PC-3 (cell line): ENCODE measurements around the gene EPB41L1. TPM values are rescaled to one million over a fixed set of nuclear protein-coding genes. Genes with fewer than 3 reads are reported as not detected.

Experiments
- ATAC-seq: fragments of 200-7000 bp; cut with Tn5 transposase; 2 replicates; pipeline ENCODE4 v1.9.1; 2020; ENCODE audit warnings: mild to moderate bottlenecking, moderate library complexity
- BruUV-seq: library from RNA; stranded (reverse); fragments of 400-500 nt; replicated peaks from 2 replicates; lab custom pipeline; 2021; lab: Mats Ljungman, UMichigan
- CTCF ChIA-PET: fragments of 300-600 bp; sonication (Branson Sonifier 250); formaldehyde crosslinking; loops from one replicate; lab custom pipeline; 2022; ENCODE audit warnings: antibody characterized with exemption; lab: Charles Lee
- POLR2A ChIA-PET: fragments of 300-600 bp; sonication (Branson Sonifier 250); formaldehyde crosslinking; loops from one replicate; lab custom pipeline; 2022; ENCODE audit warnings: antibody characterized with exemption; ENCODE audit not compliant: unreplicated experiment; lab: Charles Lee
- DNase-seq: peaks from one replicate; pipeline ENCODE4 v3.0.0-alpha.2; 2015
- H2AFZ ChIP-seq: fragments of 300-600 bp; sonication (generic); 2 replicates; pipeline ENCODE4 v1.6.0; 2016; ENCODE audit warnings: antibody characterized with exemption, low read length
- H3F3A ChIP-seq: fragments of 300-600 bp; sonication (generic); one replicate; pipeline ENCODE4 v1.6.0; 2017; ENCODE audit warnings: antibody characterized with exemption, low read length, control low read depth, mild to moderate bottlenecking; ENCODE audit not compliant: unreplicated experiment
- H3K27ac ChIP-seq: fragments of 300-600 bp; sonication (generic); 2 replicates; pipeline ENCODE4 v1.5.1; 2016; ENCODE audit warnings: mild to moderate bottlenecking, low read length
- H3K27me3 ChIP-seq: fragments of 300-600 bp; sonication (generic); 2 replicates; pipeline ENCODE4 v1.6.1; 2016; ENCODE audit warnings: low read length, mixed read lengths
- H3K36me3 ChIP-seq: fragments of 300-600 bp; sonication (generic); 2 replicates; pipeline ENCODE4 v1.6.1; 2016; ENCODE audit warnings: low read depth, mixed run types, low read length, mixed read lengths
- H3K4me1 ChIP-seq: fragments of 300-600 bp; sonication (generic); 2 replicates; pipeline ENCODE4 v1.5.1; 2016; ENCODE audit warnings: low read length; ENCODE audit not compliant: insufficient read depth
- H3K4me2 ChIP-seq: fragments of 300-600 bp; sonication (generic); 2 replicates; pipeline ENCODE4 v1.6.0; 2016; ENCODE audit warnings: low read length
- H3K4me3 ChIP-seq: fragments of 300-600 bp; sonication (generic); 2 replicates; pipeline ENCODE4 v1.5.1; 2016; ENCODE audit warnings: mild to moderate bottlenecking, low read length, mixed read lengths
- H3K79me2 ChIP-seq: fragments of 300-600 bp; sonication (generic); 2 replicates; pipeline ENCODE4 v1.6.1; 2017; ENCODE audit warnings: low read length, mixed read lengths
- H3K9ac ChIP-seq: fragments of 300-600 bp; sonication (generic); 2 replicates; pipeline ENCODE4 v1.6.0; 2016; ENCODE audit warnings: mild to moderate bottlenecking, low read length
- H3K9me2 ChIP-seq: fragments of 300-600 bp; sonication (generic); replicated peaks from 2 replicates; pipeline ENCODE4 v1.6.1; 2016; ENCODE audit warnings: mixed run types, low read length, mixed read lengths
- H3K9me3 ChIP-seq: fragments of 300-600 bp; sonication (generic); 2 replicates; pipeline ENCODE4 v1.6.1; 2016; ENCODE audit warnings: low read length, mixed read lengths
- H4K20me1 ChIP-seq: fragments of 300-600 bp; sonication (generic); 2 replicates; pipeline ENCODE4 v1.6.1; 2016; ENCODE audit warnings: low read length, mixed read lengths
- EZH2 ChIP-seq: fragments of 300-600 bp; sonication (generic); IDR thresholded peaks from one replicate; pipeline ENCODE4 v1.6.1; 2017; ENCODE audit warnings: antibody characterized with exemption, mild to moderate bottlenecking, low read length; ENCODE audit not compliant: unreplicated experiment
- EZH2phosphoT487 ChIP-seq: fragments of 300-600 bp; sonication (generic); IDR thresholded peaks from 2 replicates; pipeline ENCODE4 v1.6.1; 2018; ENCODE audit warnings: mild to moderate bottlenecking, antibody characterized with exemption, low read length, borderline replicate concordance
- intact Hi-C: fragments of 100-400 bp; cut with micrococcal nuclease; formaldehyde crosslinking; loops from 2 replicates; pipeline ENCODE4 v1.9.0; 2023
- total RNA-seq: library from RNA; depleted of rRNA; stranded (reverse); fragments of >200 nt; gene quantifications from 2 replicates; pipeline ENCODE4 v1.2.3, GENCODE V29; 2014
- TF ChIP-seq, protein P1 (sequence below): fragments of 300-600 bp; sonication (generic); conservative IDR thresholded peaks from 2 replicates; pipeline ENCODE4 v1.5.1; 2017; ENCODE audit warnings: antibody characterized with exemption, low read depth, mild to moderate bottlenecking, low read length

Gene EPB41L1
- total RNA-seq, 1 experiment from 2014 or later, result 48.2 TPM

DNA sequence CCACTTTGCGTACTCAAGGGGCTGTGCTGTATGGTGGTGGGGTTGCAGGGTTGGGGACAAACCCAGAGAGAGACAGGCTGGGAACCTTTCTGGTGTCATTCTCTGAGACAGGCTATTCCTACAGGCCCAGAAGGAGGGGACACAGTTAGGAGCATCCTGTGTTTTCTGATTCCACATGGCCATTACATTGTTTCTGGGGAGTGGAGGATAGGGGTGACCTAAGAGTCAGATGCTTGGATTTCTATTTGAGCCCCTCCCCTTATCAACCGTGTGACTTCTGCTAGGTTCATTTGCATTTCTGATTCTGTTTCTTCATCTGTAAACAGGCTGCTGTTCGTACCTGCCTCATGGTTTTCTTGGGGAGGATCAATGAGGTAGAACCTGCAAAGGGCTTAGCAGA lies 29.4 kb upstream of the EPB41L1 start:
- Histone ChIP-seq H3K4me1 (peaks cover 31% of the 10 kb centered on the region), H3K4me3 (no peak overlapping the region), H3K27ac (no peak overlapping the region), H3K9ac (no peak overlapping the region), H4K20me1 (no peaks in the 10 kb centered on the region), H3K9me3 (no peaks in the 10 kb centered on the region), H2AFZ (no peak overlapping the region), H3K27me3 (no peaks in the 10 kb centered on the region), H3K79me2 (no peaks in the 10 kb centered on the region), H3K4me2 (no peak overlapping the region), H3F3A (no peaks in the 10 kb centered on the region), H3K36me3 (no peaks in the 10 kb centered on the region), H3K9me2 (no peaks in the 10 kb centered on the region)
- CTCF ChIA-PET, result no interaction called here
- BruUV-seq, result no TSS peak
- DNase-seq, result no peak
- no peak for TF ChIP-seq EZH2
- no peak for TF ChIP-seq EZH2phosphoT487
- TF ChIP-seq, protein P1, sequence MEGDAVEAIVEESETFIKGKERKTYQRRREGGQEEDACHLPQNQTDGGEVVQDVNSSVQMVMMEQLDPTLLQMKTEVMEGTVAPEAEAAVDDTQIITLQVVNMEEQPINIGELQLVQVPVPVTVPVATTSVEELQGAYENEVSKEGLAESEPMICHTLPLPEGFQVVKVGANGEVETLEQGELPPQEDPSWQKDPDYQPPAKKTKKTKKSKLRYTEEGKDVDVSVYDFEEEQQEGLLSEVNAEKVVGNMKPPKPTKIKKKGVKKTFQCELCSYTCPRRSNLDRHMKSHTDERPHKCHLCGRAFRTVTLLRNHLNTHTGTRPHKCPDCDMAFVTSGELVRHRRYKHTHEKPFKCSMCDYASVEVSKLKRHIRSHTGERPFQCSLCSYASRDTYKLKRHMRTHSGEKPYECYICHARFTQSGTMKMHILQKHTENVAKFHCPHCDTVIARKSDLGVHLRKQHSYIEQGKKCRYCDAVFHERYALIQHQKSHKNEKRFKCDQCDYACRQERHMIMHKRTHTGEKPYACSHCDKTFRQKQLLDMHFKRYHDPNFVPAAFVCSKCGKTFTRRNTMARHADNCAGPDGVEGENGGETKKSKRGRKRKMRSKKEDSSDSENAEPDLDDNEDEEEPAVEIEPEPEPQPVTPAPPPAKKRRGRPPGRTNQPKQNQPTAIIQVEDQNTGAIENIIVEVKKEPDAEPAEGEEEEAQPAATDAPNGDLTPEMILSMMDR, result no peak
- POLR2A ChIA-PET, result no interaction called here
- intact Hi-C loops, result no loop called here
- no peak for ATAC-seq

DNA sequence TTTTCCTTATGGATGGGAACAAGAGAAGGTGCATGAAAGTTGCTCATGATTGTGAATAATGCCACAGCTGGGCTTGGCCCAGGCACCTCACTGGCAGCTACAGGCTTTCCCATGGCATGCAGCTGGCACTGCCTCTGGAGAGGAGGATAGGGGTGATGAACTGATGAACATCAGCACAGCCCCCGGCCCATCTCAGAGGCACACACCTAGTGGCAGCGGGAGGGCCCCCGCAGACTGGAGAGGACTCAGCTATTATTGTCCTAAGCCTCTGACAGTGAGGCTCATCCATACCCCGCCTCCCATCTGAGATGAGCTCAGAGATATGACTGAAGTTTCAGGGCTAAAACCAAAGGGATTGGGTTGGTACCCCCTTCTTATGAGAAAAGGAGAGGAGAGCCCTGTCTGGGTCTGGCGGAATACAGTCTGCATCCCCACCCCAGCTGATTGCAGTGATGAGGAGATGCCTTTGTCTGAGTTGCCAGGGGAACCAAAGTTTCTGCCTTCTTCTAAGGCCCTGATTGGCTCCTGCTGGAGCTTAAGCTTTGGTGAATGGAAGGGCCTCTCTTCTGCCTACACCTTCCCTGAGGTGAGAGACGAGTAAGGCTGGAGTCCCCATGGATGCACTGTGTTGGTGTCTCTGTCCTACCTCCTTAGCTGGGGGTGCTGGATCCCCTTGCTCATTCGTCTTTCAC lies 27.6 kb upstream of the EPB41L1 start:
- no peaks in the 10 kb centered on the region for H3K9me2 ChIP-seq
- no peaks in the 10 kb centered on the region for H4K20me1 ChIP-seq
- H3K27ac ChIP-seq, result no peak overlapping the region
- H3K27me3 ChIP-seq, result no peaks in the 10 kb centered on the region
- ChIA-PET POLR2A (no interaction called here), CTCF (interaction anchor here (2.0 kb wide), 1 partner anchor 11 kb away, joined by 5 read pairs; no protein-coding TSS in a partner anchor)
- intact Hi-C loops, result no loop called here
- H3K4me2 ChIP-seq, result no peak overlapping the region
- H3K36me3 ChIP-seq, result no peaks in the 10 kb centered on the region
- no peaks in the 10 kb centered on the region for H3K79me2 ChIP-seq
- H2AFZ ChIP-seq, result no peak overlapping the region
- H3F3A ChIP-seq, result no peaks in the 10 kb centered on the region
- H3K9me3 ChIP-seq, result no peaks in the 10 kb centered on the region
- H3K4me1 ChIP-seq, result peaks cover 24% of the 10 kb centered on the region
- no TSS peak for BruUV-seq
- no peak overlapping the region for H3K4me3 ChIP-seq
- no peak for DNase-seq
- no peak overlapping the region for H3K9ac ChIP-seq
- TF ChIP-seq EZH2phosphoT487 (no peak), EZH2 (no peak)
- TF ChIP-seq, protein P1, result no peak
- ATAC-seq, result no peak
